Trophoblast cell (in vitro differentiated cells and primary cell): ENCODE measurements around the gene ACLY.

Experiments
- DNase-seq, 2 donors: peaks; one replicate each; pipeline ENCODE4 v3.0.0-alpha.2; 2016
- H2AFZ ChIP-seq: 2 replicates; pipeline ENCODE4 v1.6.1; 2013; ENCODE audit warnings: low read length, moderate library complexity, mild to moderate bottlenecking; ENCODE audit not compliant: insufficient read depth, poor library complexity
- H2AK5ac ChIP-seq: 2 replicates; pipeline ENCODE4 v1.6.1; 2013; ENCODE audit warnings: mild to moderate bottlenecking, low read length
- H2BK120ac ChIP-seq: 2 replicates; pipeline ENCODE4 v1.6.1; 2013; ENCODE audit warnings: low read length, mild to moderate bottlenecking, moderate library complexity; ENCODE audit not compliant: insufficient read depth, poor library complexity
- H2BK12ac ChIP-seq: 2 replicates; pipeline ENCODE4 v1.6.1; 2013; ENCODE audit warnings: mild to moderate bottlenecking, low read length, moderate library complexity
- H2BK5ac ChIP-seq: 2 replicates; pipeline ENCODE4 v1.6.1; 2013; ENCODE audit warnings: low read length, low read depth, moderate library complexity, mild to moderate bottlenecking; ENCODE audit not compliant: poor library complexity
- H3K14ac ChIP-seq: 2 replicates; pipeline ENCODE4 v1.6.1; 2013; ENCODE audit warnings: mild to moderate bottlenecking, low read length
- H3K18ac ChIP-seq: 2 replicates; pipeline ENCODE4 v1.6.1; 2013; ENCODE audit warnings: mild to moderate bottlenecking, low read length
- H3K23ac ChIP-seq: 2 replicates; pipeline ENCODE4 v1.6.1; 2013; ENCODE audit warnings: low read length
- H3K27ac ChIP-seq: 2 replicates; pipeline ENCODE4 v1.5.1; 2013; ENCODE audit warnings: low read depth, mild to moderate bottlenecking, inconsistent platforms, low read length, moderate library complexity
- H3K27me3 ChIP-seq: 2 replicates; pipeline ENCODE4 v1.6.1; 2013; ENCODE audit warnings: inconsistent platforms, mild to moderate bottlenecking, low read length, moderate library complexity; ENCODE audit not compliant: insufficient read depth
- H3K36me3 ChIP-seq, 2 experiments: 1 replicate in 1 of 2; 2 replicates in 1 of 2; pipeline ENCODE4 v1.6.1; 2013; ENCODE audit warnings: low read length in 2 of 2, mild to moderate bottlenecking in 2 of 2, moderate library complexity in 1 of 2; ENCODE audit not compliant: insufficient read depth in 2 of 2, control insufficient read depth in 1 of 2
- H3K4ac ChIP-seq: 2 replicates; pipeline ENCODE4 v1.6.1; 2013; ENCODE audit warnings: low read depth, mild to moderate bottlenecking, low read length, moderate library complexity
- H3K4me1 ChIP-seq, 2 experiments: 1 replicate in 1 of 2; 2 replicates in 1 of 2; pipeline ENCODE4 v1.6.1; 2013; ENCODE audit warnings: low read length in 2 of 2, mild to moderate bottlenecking in 2 of 2, moderate library complexity in 1 of 2; ENCODE audit not compliant: insufficient read depth in 2 of 2, control insufficient read depth in 1 of 2
- H3K4me2 ChIP-seq: 2 replicates; pipeline ENCODE4 v1.6.1; 2013; ENCODE audit warnings: inconsistent platforms, mild to moderate bottlenecking, low read length, moderate library complexity
- H3K4me3 ChIP-seq: 2 replicates; pipeline ENCODE4 v1.5.1; 2013; ENCODE audit warnings: mild to moderate bottlenecking, low read depth, low read length, inconsistent platforms
- H3K79me1 ChIP-seq: one replicate; pipeline ENCODE4 v1.6.1; 2013; ENCODE audit warnings: low read length
- H3K79me2 ChIP-seq: 2 replicates; pipeline ENCODE4 v1.6.1; 2013; ENCODE audit warnings: low read length, mild to moderate bottlenecking; ENCODE audit not compliant: control insufficient read depth, insufficient read depth, poor library complexity
- H3K9ac ChIP-seq: 2 replicates; pipeline ENCODE4 v1.6.1; 2013; ENCODE audit warnings: mild to moderate bottlenecking, low read length
- H3K9me3 ChIP-seq: 2 replicates; pipeline ENCODE4 v1.6.1; 2013; ENCODE audit warnings: low read depth, mild to moderate bottlenecking, control low read depth, inconsistent platforms, low read length; ENCODE audit not compliant: insufficient read depth
- H4K12ac ChIP-seq: 2 replicates; pipeline ENCODE4 v1.6.1; 2013; ENCODE audit warnings: low read depth, mild to moderate bottlenecking, low read length, moderate library complexity
- H4K8ac ChIP-seq: 2 replicates; pipeline ENCODE4 v1.6.1; 2013; ENCODE audit warnings: low read depth, mild to moderate bottlenecking, low read length, moderate library complexity
- H4K91ac ChIP-seq: one replicate; pipeline ENCODE4 v1.6.1; 2013; ENCODE audit warnings: low read depth, mild to moderate bottlenecking, low read length, moderate library complexity
- WGBS: extraction: QIAGEN DNeasy Blood & Tissue Kit; methylation state at CpG from one replicate; pipeline ENCODE4 v1.1.7; 2013; ENCODE audit warnings: missing lambda C conversion rate; ENCODE audit not compliant: insufficient read length, insufficient coverage; ENCODE audit errors: extremely low coverage; 5-methylcytosine and 5-hydroxymethylcytosine counted together

The ACLY gene

GRCh38 chr17:41824086-41824485, 94.7 kb downstream of the ACLY start:
- Histone ChIP-seq H4K91ac (no peak overlapping the region), H3K14ac (no peak overlapping the region), H4K12ac (no peak overlapping the region), H2AFZ (no peak overlapping the region), H3K4me2 (no peak overlapping the region), H3K9ac (no peak overlapping the region), H3K27ac (no peak overlapping the region), H3K4me3 (no peak overlapping the region), H2AK5ac (no peak overlapping the region), H3K27me3 (no peaks in the 10 kb centered on the region), H3K23ac (no peak overlapping the region), H3K4me1 (no peaks in the 10 kb centered on the region), H2BK5ac (no peak overlapping the region), H3K18ac (no peak overlapping the region), H3K36me3 (peaks cover 44 to 57% of the 10 kb centered on the region in 2 experiments), H3K79me1 (no peaks in the 10 kb centered on the region), H3K9me3 (peaks cover 5% of the 10 kb centered on the region), H3K79me2 (no peaks in the 10 kb centered on the region), H2BK120ac (no peak overlapping the region), H4K8ac (no peak overlapping the region), H3K4ac (no peak overlapping the region), H2BK12ac (no peak overlapping the region)
- DNase-seq: no peak
- WGBS: no CpG with 5 or more reads among the region's 7 CpGs

- Histone ChIP-seq H3K9ac (no peak overlapping the region), H3K23ac (no peak overlapping the region), H4K8ac (no peak overlapping the region), H3K4ac (no peak overlapping the region), H2BK120ac (no peak overlapping the region), H3K27ac (no peak overlapping the region), H3K9me3 (peaks cover 5% of the 10 kb centered on the region), H2BK5ac (no peak overlapping the region), H3K27me3 (no peaks in the 10 kb centered on the region), H3K4me3 (no peak overlapping the region), H3K36me3 (peaks cover 47 to 55% of the 10 kb centered on the region in 2 experiments), H3K79me1 (no peaks in the 10 kb centered on the region), H3K4me1 (no peaks in the 10 kb centered on the region), H3K14ac (no peak overlapping the region), H4K91ac (no peak overlapping the region), H4K12ac (no peak overlapping the region), H3K4me2 (no peak overlapping the region), H3K79me2 (no peaks in the 10 kb centered on the region), H3K18ac (no peak overlapping the region), H2AK5ac (no peak overlapping the region), H2AFZ (no peak overlapping the region), H2BK12ac (no peak overlapping the region)
- WGBS: no CpG with 5 or more reads among the region's 7 CpGs
- DNase-seq: no peak
Measured at GRCh38 chr17:41823580-41823979, 95.2 kb downstream of the ACLY start.

GRCh38 chr17:41823141-41823524, 95.6 kb downstream of the ACLY start:
- Histone ChIP-seq H3K4ac (no peak overlapping the region), H3K9me3 (peaks cover 5% of the 10 kb centered on the region), H3K79me2 (no peaks in the 10 kb centered on the region), H3K4me1 (no peaks in the 10 kb centered on the region), H3K36me3 (peaks cover 51 to 56% of the 10 kb centered on the region in 2 experiments), H4K91ac (no peak overlapping the region), H2AFZ (no peak overlapping the region), H3K27me3 (no peaks in the 10 kb centered on the region), H2AK5ac (no peak overlapping the region), H3K9ac (no peak overlapping the region), H4K8ac (no peak overlapping the region), H3K79me1 (no peaks in the 10 kb centered on the region), H3K4me3 (no peak overlapping the region), H3K23ac (no peak overlapping the region), H4K12ac (no peak overlapping the region), H3K27ac (no peak overlapping the region), H2BK5ac (no peak overlapping the region), H3K4me2 (no peak overlapping the region), H3K18ac (no peak overlapping the region), H2BK12ac (no peak overlapping the region), H3K14ac (no peak overlapping the region), H2BK120ac (no peak overlapping the region)
- WGBS: no CpG with 5 or more reads among the region's 1 CpG
- no peak for DNase-seq

GRCh38 chr17:41822216-41823140, 96.3 kb downstream of the ACLY start:
- no peak overlapping the region for H4K91ac ChIP-seq
- no peak overlapping the region for H2AFZ ChIP-seq
- no peaks in the 10 kb centered on the region for H3K27me3 ChIP-seq
- no peak overlapping the region for H3K27ac ChIP-seq
- H2BK5ac ChIP-seq: no peak overlapping the region
- H3K23ac ChIP-seq: no peak overlapping the region
- no peak overlapping the region for H3K4me2 ChIP-seq
- no peak for DNase-seq
- H3K14ac ChIP-seq: no peak overlapping the region
- no peak overlapping the region for H2BK120ac ChIP-seq
- no peaks in the 10 kb centered on the region for H3K79me1 ChIP-seq
- no peak overlapping the region for H4K12ac ChIP-seq
- no peak overlapping the region for H3K9ac ChIP-seq
- no peak overlapping the region for H3K4ac ChIP-seq
- peaks cover 55 to 56% of the 10 kb centered on the region in 2 experiments for H3K36me3 ChIP-seq
- H3K9me3 ChIP-seq: peaks cover 5% of the 10 kb centered on the region
- H2AK5ac ChIP-seq: no peak overlapping the region
- H4K8ac ChIP-seq: no peak overlapping the region
- no peak overlapping the region for H3K4me3 ChIP-seq
- H3K4me1 ChIP-seq: no peaks in the 10 kb centered on the region
- H2BK12ac ChIP-seq: no peak overlapping the region
- no peak overlapping the region for H3K18ac ChIP-seq
- no peaks in the 10 kb centered on the region for H3K79me2 ChIP-seq
- no CpG with 5 or more reads among the region's 12 CpGs for WGBS
